ENCODE data around the gene BCL2A1.
"Not testable (repeated sequence)": the region's sequence is repeated elsewhere in the genome, so short reads cannot be mapped to it uniquely, and the experiment has no call there.

BCL2A1 gene

GRCh38 chr15:79973456-79974195 is 2.6 kb upstream of the BCL2A1 start:
- Mint-ChIP-seq H3K4me1 (peaks cover 48% of the 10 kb centered on the region), H3K4me3 (peak overlapping the region; percentile 1 to 19), H3K27ac (peak overlapping the region in 1 of 2 donors; percentile 75), H3K27me3 (no peaks in the 10 kb centered on the region), H3K9me3 (peaks cover 0 to 4% of the 10 kb centered on the region in 2 donors)
- DNase-seq = peak in 1 of 2 donors; percentile 33
- ATAC-seq = peak; percentile 42

GRCh38 chr15:79972863-79973262 is 1.9 kb upstream of the BCL2A1 start:
- no peak for ATAC-seq
- no peaks in the 10 kb centered on the region for H3K27me3 Mint-ChIP-seq
- DNase-seq = no peak
- peaks cover 0 to 4% of the 10 kb centered on the region in 2 donors for H3K9me3 Mint-ChIP-seq
- peaks cover 47% of the 10 kb centered on the region for H3K4me1 Mint-ChIP-seq
- peak overlapping the region in 1 of 2 donors; percentile 19 for H3K4me3 Mint-ChIP-seq
- H3K27ac Mint-ChIP-seq = no peak overlapping the region

GRCh38 chr15:79970181-79970580 is 815 bp downstream of the BCL2A1 start:
- ATAC-seq = no peak
- DNase-seq = no peak
- peak overlapping the region in 1 of 2 donors; percentile 82 for H3K27ac Mint-ChIP-seq
- no peaks in the 10 kb centered on the region for H3K27me3 Mint-ChIP-seq
- peaks cover 59% of the 10 kb centered on the region for H3K4me1 Mint-ChIP-seq
- peaks cover 0 to 4% of the 10 kb centered on the region in 2 donors for H3K9me3 Mint-ChIP-seq
- H3K4me3 Mint-ChIP-seq = peak overlapping the region; percentile 82 to 90

- H3K27ac Mint-ChIP-seq = peak overlapping the region; percentile 65 to 91
Observed at GRCh38 chr15:79969146-79969545, 1.9 kb downstream of the BCL2A1 start.

GRCh38 chr15:79967298-79968182 is 3.5 kb downstream of the BCL2A1 start:
- H3K27me3 Mint-ChIP-seq = no peaks in the 10 kb centered on the region
- H3K27ac Mint-ChIP-seq = peak overlapping the region; percentile 99 to 100
- DNase-seq (peak; percentile 30 to 51), ATAC-seq (peak; percentile 68)
- H3K4me1 Mint-ChIP-seq = peaks cover 57% of the 10 kb centered on the region
- H3K9me3 Mint-ChIP-seq = peaks cover 0 to 4% of the 10 kb centered on the region in 2 donors
- peak overlapping the region; percentile 79 to 89 for H3K4me3 Mint-ChIP-seq

More at GRCh38 chr15:79969146-79969545, 1.9 kb downstream of the BCL2A1 start:
- ATAC-seq (no peak), DNase-seq (no peak)
- Mint-ChIP-seq H3K27me3 (no peaks in the 10 kb centered on the region), H3K4me3 (peak overlapping the region; percentile 79 to 89), H3K4me1 (peaks cover 69% of the 10 kb centered on the region), H3K9me3 (peaks cover 0 to 4% of the 10 kb centered on the region in 2 donors)

GRCh38 chr15:79966634-79967297 is 4.2 kb downstream of the BCL2A1 start:
- no peak for DNase-seq
- Mint-ChIP-seq H3K27me3 (no peaks in the 10 kb centered on the region), H3K4me3 (peak overlapping the region; percentile 79 to 89), H3K9me3 (peaks cover 0 to 4% of the 10 kb centered on the region in 2 donors), H3K4me1 (peaks cover 57% of the 10 kb centered on the region), H3K27ac (peak overlapping the region; percentile 99 to 100)
- no peak for ATAC-seq

- ATAC-seq (peak; percentile 56), DNase-seq (no peak)
- H3K4me1 Mint-ChIP-seq = peaks cover 49% of the 10 kb centered on the region
- H3K27ac Mint-ChIP-seq = peak overlapping the region; percentile 92 to 96
- no peaks in the 10 kb centered on the region for H3K27me3 Mint-ChIP-seq
- H3K4me3 Mint-ChIP-seq = peak overlapping the region; percentile 79 to 89
- H3K9me3 Mint-ChIP-seq = no peaks in the 10 kb centered on the region
Observed at GRCh38 chr15:79965846-79966630, 5.0 kb downstream of the BCL2A1 start.

- H3K27me3 Mint-ChIP-seq = no peaks in the 10 kb centered on the region
Observed at GRCh38 chr15:79964232-79964805, 6.7 kb downstream of the BCL2A1 start.

GRCh38 chr15:79962921-79963320 is 8.1 kb downstream of the BCL2A1 start:
- Mint-ChIP-seq H3K4me1 (peaks cover 61% of the 10 kb centered on the region), H3K27ac (peak overlapping the region in 1 of 2 donors; percentile 82), H3K4me3 (peak overlapping the region in 1 of 2 donors; percentile 33)
- H3K27me3 Mint-ChIP-seq, H3K9me3 Mint-ChIP-seq, ATAC-seq, DNase-seq: not testable (repeated sequence)

More at GRCh38 chr15:79964232-79964805, 6.7 kb downstream of the BCL2A1 start:
- Mint-ChIP-seq H3K27ac (peak overlapping the region; percentile 60 to 64), H3K4me1 (peaks cover 56% of the 10 kb centered on the region), H3K9me3 (no peaks in the 10 kb centered on the region), H3K4me3 (peak overlapping the region; percentile 56 to 58)
- no peak for ATAC-seq
- no peak for DNase-seq

- Mint-ChIP-seq H3K4me1 (peaks cover 59% of the 10 kb centered on the region), H3K27ac (peak overlapping the region; percentile 68 to 82), H3K27me3 (no peaks in the 10 kb centered on the region), H3K9me3 (no peaks in the 10 kb centered on the region), H3K4me3 (peak overlapping the region in 1 of 2 donors; percentile 33)
- no peak for ATAC-seq
- DNase-seq = no peak
Observed at GRCh38 chr15:79962178-79962577, 8.8 kb downstream of the BCL2A1 start.

- DNase-seq (no peak), ATAC-seq (no peak)
- Mint-ChIP-seq H3K9me3 (no peaks in the 10 kb centered on the region), H3K27ac (no peak overlapping the region), H3K4me3 (no peak overlapping the region), H3K27me3 (no peaks in the 10 kb centered on the region), H3K4me1 (peaks cover 48% of the 10 kb centered on the region)
Observed at GRCh38 chr15:79960502-79961212, 10.3 kb downstream of the BCL2A1 start.

- H3K4me3 Mint-ChIP-seq = no peak overlapping the region
- peaks cover 53% of the 10 kb centered on the region for H3K4me1 Mint-ChIP-seq
- DNase-seq (no peak), ATAC-seq (no peak)
- H3K9me3 Mint-ChIP-seq = no peaks in the 10 kb centered on the region
- H3K27ac Mint-ChIP-seq = no peak overlapping the region
- H3K27me3 Mint-ChIP-seq = no peaks in the 10 kb centered on the region
Observed at GRCh38 chr15:79957741-79958140, 13.3 kb downstream of the BCL2A1 start.

- Mint-ChIP-seq H3K4me3 (no peak overlapping the region), H3K27ac (no peak overlapping the region), H3K27me3 (no peaks in the 10 kb centered on the region), H3K9me3 (no peaks in the 10 kb centered on the region), H3K4me1 (peaks cover 45% of the 10 kb centered on the region)
- ATAC-seq (no peak), DNase-seq (no peak)
Observed at GRCh38 chr15:79956354-79956939, 14.5 kb downstream of the BCL2A1 start.
